GM23338 (cell line): ENCODE results near the gene ABCA7. TPM values are rescaled to one million over a fixed set of nuclear protein-coding genes. Genes with fewer than 3 reads are reported as not detected.
A peak's percentile ranks its signal among the peaks of the same experiment; 100 is the strongest.

Experiments
- ATAC-seq: fragments of 200-7000 bp; cut with Tn5 transposase; 3 replicates; pipeline ENCODE4 v1.9.1; 2020
- DNase-seq: peaks from one replicate; pipeline ENCODE4 v3.0.0-alpha.2; 2015; ENCODE audit warnings: low spot score
- H2AFZ ChIP-seq: fragments of 200-600 bp; sonication (generic); 2 replicates; pipeline ENCODE4 v1.8.0; 2016; ENCODE audit warnings: antibody characterized with exemption, mild to moderate bottlenecking, moderate library complexity
- H3F3A ChIP-seq: fragments of 200-600 bp; sonication (generic); replicated peaks from 2 replicates; pipeline ENCODE4 v1.8.0; 2017; ENCODE audit warnings: antibody characterized with exemption, mixed run types, low read depth
- H3K27ac ChIP-seq: fragments of 200-600 bp; sonication (generic); 2 replicates; pipeline ENCODE4 v1.6.1; 2016; ENCODE audit warnings: low read depth
- H3K27me3 ChIP-seq: fragments of 200-600 bp; sonication (generic); 2 replicates; pipeline ENCODE4 v1.8.0; 2016; ENCODE audit warnings: mild to moderate bottlenecking, mixed run types, moderate library complexity; ENCODE audit not compliant: insufficient read depth
- H3K36me3 ChIP-seq: fragments of 200-600 bp; sonication (generic); 2 replicates; pipeline ENCODE4 v1.8.0; 2016; ENCODE audit warnings: mild to moderate bottlenecking; ENCODE audit not compliant: insufficient read depth
- H3K4me1 ChIP-seq: fragments of 200-600 bp; sonication (generic); 2 replicates; pipeline ENCODE4 v1.8.0; 2016; ENCODE audit warnings: mild to moderate bottlenecking, moderate library complexity; ENCODE audit not compliant: insufficient read depth
- H3K4me2 ChIP-seq: fragments of 200-600 bp; sonication (generic); 2 replicates; pipeline ENCODE4 v1.7.1; 2017; ENCODE audit warnings: mixed run types
- H3K4me3 ChIP-seq: fragments of 200-600 bp; sonication (generic); 2 replicates; pipeline ENCODE4 v1.6.1; 2016; ENCODE audit warnings: mixed run types
- H3K79me2 ChIP-seq: fragments of 200-600 bp; sonication (generic); replicated peaks from 2 replicates; pipeline ENCODE4 v1.8.0; 2017; ENCODE audit warnings: mild to moderate bottlenecking; ENCODE audit not compliant: insufficient read depth
- H3K9me2 ChIP-seq: fragments of 200-600 bp; sonication (generic); 2 replicates; pipeline ENCODE4 v1.8.0; 2017; ENCODE audit not compliant: insufficient read depth
- H4K20me1 ChIP-seq: fragments of 200-600 bp; sonication (generic); replicated peaks from 2 replicates; pipeline ENCODE4 v1.8.0; 2017; ENCODE audit warnings: mild to moderate bottlenecking; ENCODE audit not compliant: insufficient read depth
- H3K27ac Mint-ChIP-seq: 2 replicates; pipeline ENCODE4 v1.8.0; 2020; ENCODE audit warnings: inconsistent platforms, mild to moderate bottlenecking, moderate library complexity, mixed read lengths
- H3K27me3 Mint-ChIP-seq: 3 replicates; pipeline ENCODE4 v1.8.0; 2022; ENCODE audit warnings: low read depth, mild to moderate bottlenecking, moderate library complexity, mixed read lengths, inconsistent platforms; ENCODE audit not compliant: insufficient read depth, poor library complexity
- H3K36me3 Mint-ChIP-seq: 3 replicates; pipeline ENCODE4 v1.8.0; 2021; ENCODE audit warnings: low read depth, mild to moderate bottlenecking, inconsistent platforms, moderate library complexity, mixed read lengths
- H3K4me1 Mint-ChIP-seq: 3 replicates; pipeline ENCODE4 v1.8.0; 2020; ENCODE audit warnings: mild to moderate bottlenecking, inconsistent platforms, mixed read lengths
- H3K4me3 Mint-ChIP-seq: 3 replicates; pipeline ENCODE4 v1.8.0; 2021; ENCODE audit warnings: moderate library complexity, mild to moderate bottlenecking, inconsistent platforms, mixed read lengths
- H3K9me3 Mint-ChIP-seq: 3 replicates; pipeline ENCODE4 v1.8.0; 2020; ENCODE audit warnings: moderate library complexity, mild to moderate bottlenecking, inconsistent platforms, mixed read lengths
- CREB1 ChIP-seq: fragments of 250-450 bp; sonication (Bioruptor Pico); IDR thresholded peaks from 2 replicates; pipeline ENCODE4 v1.5.0; 2020; ENCODE audit warnings: low read depth, mild to moderate bottlenecking, moderate library complexity
- ETS1 ChIP-seq: IDR thresholded peaks from 2 replicates; pipeline ENCODE4 v1.6.1; 2016; ENCODE audit warnings: antibody characterized with exemption
- EZH2 ChIP-seq: fragments of 200-600 bp; sonication (generic); IDR thresholded peaks from one replicate; pipeline ENCODE4 v1.8.0; 2017; ENCODE audit warnings: antibody characterized with exemption, mild to moderate bottlenecking, low read depth; ENCODE audit not compliant: unreplicated experiment
- JUNB ChIP-seq: IDR thresholded peaks from one replicate; pipeline ENCODE4 v1.6.1; 2016; ENCODE audit warnings: antibody characterized with exemption; ENCODE audit not compliant: unreplicated experiment
- POLR2AphosphoS5 ChIP-seq: IDR thresholded peaks from 2 replicates; pipeline ENCODE4 v1.6.1; 2016; ENCODE audit warnings: antibody characterized with exemption, low read depth
- STAT1 ChIP-seq: IDR thresholded peaks from one replicate; pipeline ENCODE4 v1.6.1; 2016; ENCODE audit warnings: antibody characterized with exemption; ENCODE audit not compliant: unreplicated experiment
- ZNF114 ChIP-seq: fragments of 250-450 bp; sonication (Bioruptor Pico); IDR thresholded peaks from 2 replicates; pipeline ENCODE4 v1.5.0; 2020; ENCODE audit warnings: mild to moderate bottlenecking, moderate library complexity
- ZNF331 ChIP-seq: fragments of 250-450 bp; sonication (Bioruptor Pico); IDR thresholded peaks from 2 replicates; pipeline ENCODE4 v1.5.0; 2020; ENCODE audit warnings: low read depth, mild to moderate bottlenecking, moderate library complexity
- polyA plus RNA-seq: library from polyadenylated mRNA; unstranded; fragments of >200 nt; fragmentation: Nextera tagmentation; extraction: Ambion mirVana; gene quantifications from 2 replicates; pipeline ENCODE4 v1.2.1, GENCODE V29; 2016
- total RNA-seq: library from RNA; depleted of rRNA; stranded (reverse); fragments of >200 nt; shearing (Covaris generic); gene quantifications from 2 replicates; pipeline ENCODE4 v1.2.3, GENCODE V29; 2014

Gene ABCA7
- total and polyA plus RNA-seq, 2 experiments from 2014 or later, result 22.2 to 27.4 TPM

- Mint-ChIP-seq H3K36me3 (peaks cover 20% of the 10 kb centered on the region), H3K27me3 (peaks cover 17% of the 10 kb centered on the region), H3K4me1 (peaks cover 10% of the 10 kb centered on the region), H3K9me3 (no peaks in the 10 kb centered on the region), H3K4me3 (peak within 1 kb of the TSS; percentile 89), H3K27ac (peak within 1 kb of the TSS; percentile 88)
- TF ChIP-seq JUNB (no peak), POLR2AphosphoS5 (peak; percentile 91), CREB1 (CRISPR knock-in tag) (peak; percentile 76), ETS1 (peak; percentile 96)
- Histone ChIP-seq H3K9me2 (no peaks in the 10 kb centered on the region), H3K36me3 (0 out of 2 replicates have a peak, but pooled peaks cover 9% of the 10 kb centered on the region), H3F3A (0 out of 2 replicates have a peak, but pooled peaks cover 5% of the 10 kb centered on the region), H3K4me1 (no peaks in the 10 kb centered on the region; the same call in 1 of the 2 replicates), H3K27ac (no peak within 1 kb of the TSS), H3K79me2 (peaks cover 23% of the 10 kb centered on the region), H3K4me3 (peak within 1 kb of the TSS; percentile 91), H3K27me3 (no peaks in the 10 kb centered on the region), H4K20me1 (peaks cover 17% of the 10 kb centered on the region), H2AFZ (no peak within 1 kb of the TSS), H3K4me2 (peak within 1 kb of the TSS; percentile 93)
- DNase-seq (peak; percentile 98), ATAC-seq (peak; percentile 98)
Measured at GRCh38 chr19:1094978-1095701, 55.2 kb downstream of the ABCA7 start, which contains the start of gene POLR2E. Gene POLR2E (minus strand): TSS chr19:1095375. CDS start chr19:1095315, 60 bp downstream.

GRCh38 chr19:1097810-1098176 lies 57.9 kb downstream of the ABCA7 start:
- Histone ChIP-seq H3K9me2 (no peaks in the 10 kb centered on the region), H3K4me2 (no peak overlapping the region), H3K4me3 (no peak overlapping the region), H3K4me1 (peaks cover 10% of the 10 kb centered on the region), H2AFZ (no peak overlapping the region), H3K36me3 (no peaks in the 10 kb centered on the region), H3K79me2 (peaks cover 23% of the 10 kb centered on the region), H3K27me3 (no peaks in the 10 kb centered on the region), H4K20me1 (peaks cover 10% of the 10 kb centered on the region), H3F3A (peaks cover 22% of the 10 kb centered on the region), H3K27ac (no peak overlapping the region)
- TF ChIP-seq ZNF331 (CRISPR knock-in tag), result no peak
- no peak for TF ChIP-seq POLR2AphosphoS5
- no peak for TF ChIP-seq ZNF114 (CRISPR knock-in tag)
- no peak for TF ChIP-seq ETS1
- no peak for TF ChIP-seq JUNB
- no peak for TF ChIP-seq EZH2
- no peak for TF ChIP-seq STAT1
- no peak overlapping the region for H3K27ac Mint-ChIP-seq
- no peak overlapping the region; the same call in 2 of the 3 replicates for H3K4me3 Mint-ChIP-seq
- peaks cover 26% of the 10 kb centered on the region for H3K27me3 Mint-ChIP-seq
- H3K36me3 Mint-ChIP-seq, result peaks cover 9% of the 10 kb centered on the region
- peaks cover 14% of the 10 kb centered on the region for H3K4me1 Mint-ChIP-seq
- no peaks in the 10 kb centered on the region for H3K9me3 Mint-ChIP-seq
- ATAC-seq, result no peak
- no peak for DNase-seq
